Karpas-422 (cell line): ENCODE results near the gene BYSL. TPM values are rescaled to one million over a fixed set of nuclear protein-coding genes. Genes with fewer than 3 reads are reported as not detected.

ENCODE experiments used
- DNase-seq: peaks from one replicate; pipeline ENCODE4 v3.0.0-alpha.2; 2015
- H2AFZ ChIP-seq: fragments of 200-600 bp; sonication (generic); 2 replicates; pipeline ENCODE4 v1.6.1; 2014; ENCODE audit warnings: antibody characterized with exemption, low read length, mixed read lengths
- H3K27ac ChIP-seq: fragments of 200-600 bp; sonication (generic); 2 replicates; pipeline ENCODE4 v1.5.1; 2014; ENCODE audit warnings: mild to moderate bottlenecking, low read length, moderate library complexity
- H3K27me3 ChIP-seq: fragments of 200-600 bp; sonication (generic); 2 replicates; pipeline ENCODE4 v1.6.1; 2014; ENCODE audit warnings: low read length, mixed read lengths
- H3K36me3 ChIP-seq: fragments of 200-600 bp; sonication (generic); 2 replicates; pipeline ENCODE4 v1.6.1; 2014; ENCODE audit warnings: low read length, mixed read lengths; ENCODE audit not compliant: insufficient read depth
- H3K4me1 ChIP-seq: fragments of 200-600 bp; sonication (generic); 2 replicates; pipeline ENCODE4 v1.6.1; 2014; ENCODE audit warnings: mild to moderate bottlenecking, low read length, mixed read lengths
- H3K4me2 ChIP-seq: fragments of 200-600 bp; sonication (generic); 2 replicates; pipeline ENCODE4 v1.6.1; 2014; ENCODE audit warnings: low read length, low read depth, mild to moderate bottlenecking; ENCODE audit not compliant: poor library complexity, severe bottlenecking
- H3K4me3 ChIP-seq: fragments of 200-600 bp; sonication (generic); 2 replicates; pipeline ENCODE4 v1.5.1; 2014; ENCODE audit warnings: mild to moderate bottlenecking, antibody characterized with exemption, low read length, mixed read lengths
- H3K79me2 ChIP-seq: fragments of 200-600 bp; sonication (generic); 2 replicates; pipeline ENCODE4 v1.6.1; 2014; ENCODE audit warnings: mild to moderate bottlenecking, low read length, mixed read lengths
- H3K9ac ChIP-seq: fragments of 200-600 bp; sonication (generic); 2 replicates; pipeline ENCODE4 v1.6.0; 2014; ENCODE audit warnings: low read length
- H3K9me2 ChIP-seq: fragments of 200-600 bp; sonication (generic), shearing (Covaris generic); replicated peaks from 2 replicates; pipeline ENCODE4 v1.6.0; 2014; ENCODE audit warnings: mild to moderate bottlenecking, low read length, moderate library complexity; ENCODE audit not compliant: insufficient read depth
- H3K9me3 ChIP-seq: fragments of 300-700, 200-600 bp; sonication (generic); 2 replicates; pipeline ENCODE4 v1.6.1; 2014; ENCODE audit warnings: low read length, mixed read lengths
- H4K20me1 ChIP-seq: fragments of 200-600 bp; sonication (generic); 2 replicates; pipeline ENCODE4 v1.6.1; 2014; ENCODE audit warnings: mild to moderate bottlenecking, antibody characterized with exemption, low read length, low read depth; ENCODE audit not compliant: insufficient read depth
- total RNA-seq: library from RNA; depleted of rRNA; stranded (reverse); fragments of >200 nt; shearing (Covaris generic); gene quantifications from 2 replicates; pipeline ENCODE4 v1.2.3, GENCODE V29; 2014; ENCODE audit warnings: low replicate concordance

The BYSL gene
- total RNA-seq, 1 experiment from 2014 or later, result 17.9 TPM

DNA sequence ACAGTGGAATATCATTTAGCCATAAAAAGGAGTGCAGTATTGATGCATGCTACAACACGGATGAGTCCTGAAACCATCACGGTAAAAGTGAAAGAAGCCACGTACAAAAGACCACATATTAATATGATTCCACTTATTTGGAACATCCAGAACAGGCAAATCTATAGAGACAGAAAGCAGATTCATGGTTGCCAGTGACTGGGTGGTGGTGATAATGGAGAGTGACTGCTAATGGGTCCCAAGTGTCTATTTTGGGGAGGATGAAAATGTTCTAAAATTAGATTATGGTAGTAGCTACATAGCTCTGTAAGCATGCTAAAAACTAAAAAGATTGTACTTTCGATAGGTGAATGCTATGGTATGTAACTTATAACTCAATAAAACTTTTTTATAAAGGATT, 38.7 kb downstream of the BYSL start:
- Histone ChIP-seq H3K4me2 (no peak overlapping the region), H3K9me2 (no peaks in the 10 kb centered on the region), H3K4me3 (no peak overlapping the region), H3K4me1 (no peaks in the 10 kb centered on the region), H2AFZ (no peak overlapping the region), H3K9me3 (no peaks in the 10 kb centered on the region), H3K9ac (no peak overlapping the region), H3K36me3 (no peaks in the 10 kb centered on the region), H3K79me2 (no peaks in the 10 kb centered on the region), H3K27ac (no peak overlapping the region), H3K27me3 (no peaks in the 10 kb centered on the region), H4K20me1 (no peaks in the 10 kb centered on the region)
- DNase-seq, result no peak

DNA sequence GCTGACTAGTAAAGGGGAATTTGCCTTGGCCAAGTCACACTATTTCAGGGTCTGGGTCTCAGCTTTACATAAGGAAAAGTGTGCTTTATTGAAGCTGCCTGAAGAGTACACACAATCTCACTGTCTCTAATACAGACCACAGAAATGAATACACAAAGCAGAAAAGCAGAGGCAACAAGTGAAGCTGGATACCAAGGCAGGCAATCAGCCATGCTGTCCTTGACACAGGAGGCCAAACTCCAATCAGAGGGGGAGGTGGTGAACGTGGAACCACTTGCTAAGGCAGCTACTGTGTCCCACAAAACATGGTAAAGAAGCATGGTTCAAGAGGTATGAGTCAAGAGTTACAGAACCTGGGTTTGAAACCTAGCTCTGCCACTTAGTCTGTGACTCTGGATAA, 42.1 kb downstream of the BYSL start:
- H3K27ac ChIP-seq, result no peak overlapping the region
- H3K4me3 ChIP-seq, result no peak overlapping the region
- DNase-seq, result no peak
- H3K36me3 ChIP-seq, result no peaks in the 10 kb centered on the region
- no peaks in the 10 kb centered on the region for H3K9me2 ChIP-seq
- H3K79me2 ChIP-seq, result no peaks in the 10 kb centered on the region
- no peaks in the 10 kb centered on the region for H3K4me1 ChIP-seq
- H3K9me3 ChIP-seq, result no peaks in the 10 kb centered on the region
- no peak overlapping the region for H2AFZ ChIP-seq
- H3K4me2 ChIP-seq, result no peak overlapping the region
- no peaks in the 10 kb centered on the region for H3K27me3 ChIP-seq
- H3K9ac ChIP-seq, result no peak overlapping the region
- no peaks in the 10 kb centered on the region for H4K20me1 ChIP-seq

DNA sequence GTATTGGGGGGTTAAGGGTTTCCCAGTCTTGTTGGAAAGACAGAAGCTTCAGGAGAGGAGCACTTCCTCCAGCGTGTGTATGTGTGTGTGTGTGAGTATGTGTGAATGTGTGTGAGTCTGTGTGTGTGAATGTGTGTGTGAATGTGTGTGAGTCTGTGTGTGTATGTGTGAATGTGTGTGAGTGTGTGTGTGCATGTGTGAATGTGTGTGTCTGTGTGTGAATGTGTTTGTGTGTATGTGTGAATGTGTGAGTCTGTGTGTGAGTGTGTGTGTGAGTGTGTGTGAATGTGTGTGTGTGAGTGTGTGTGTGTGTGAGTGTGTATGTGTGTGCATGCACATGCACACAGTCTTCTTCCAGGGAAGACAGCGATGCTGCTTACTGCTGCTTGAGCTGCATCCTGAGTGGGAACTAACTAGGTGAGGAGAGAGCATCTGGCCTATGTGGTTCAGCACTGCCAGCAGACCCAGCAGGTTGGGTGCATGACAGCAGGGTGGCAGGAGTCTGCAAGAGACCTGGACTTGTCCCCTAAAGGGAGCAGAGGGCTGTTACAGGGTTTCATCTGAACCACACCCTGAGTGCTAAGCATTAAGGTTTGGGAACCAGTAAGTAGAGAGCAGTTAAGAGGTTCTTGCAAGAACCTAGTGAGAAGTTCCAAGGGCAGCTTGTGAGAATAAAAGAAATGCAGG, 43.0 kb downstream of the BYSL start:
- DNase-seq, result no peak
- Histone ChIP-seq H3K36me3 (no peaks in the 10 kb centered on the region), H3K9me2 (no peaks in the 10 kb centered on the region), H3K4me1 (no peaks in the 10 kb centered on the region), H3K27me3 (no peaks in the 10 kb centered on the region), H4K20me1 (no peaks in the 10 kb centered on the region), H3K79me2 (no peaks in the 10 kb centered on the region), H3K4me2 (no peak overlapping the region), H2AFZ (no peak overlapping the region), H3K9ac (no peak overlapping the region), H3K9me3 (no peaks in the 10 kb centered on the region), H3K27ac (no peak overlapping the region), H3K4me3 (no peak overlapping the region)

DNA sequence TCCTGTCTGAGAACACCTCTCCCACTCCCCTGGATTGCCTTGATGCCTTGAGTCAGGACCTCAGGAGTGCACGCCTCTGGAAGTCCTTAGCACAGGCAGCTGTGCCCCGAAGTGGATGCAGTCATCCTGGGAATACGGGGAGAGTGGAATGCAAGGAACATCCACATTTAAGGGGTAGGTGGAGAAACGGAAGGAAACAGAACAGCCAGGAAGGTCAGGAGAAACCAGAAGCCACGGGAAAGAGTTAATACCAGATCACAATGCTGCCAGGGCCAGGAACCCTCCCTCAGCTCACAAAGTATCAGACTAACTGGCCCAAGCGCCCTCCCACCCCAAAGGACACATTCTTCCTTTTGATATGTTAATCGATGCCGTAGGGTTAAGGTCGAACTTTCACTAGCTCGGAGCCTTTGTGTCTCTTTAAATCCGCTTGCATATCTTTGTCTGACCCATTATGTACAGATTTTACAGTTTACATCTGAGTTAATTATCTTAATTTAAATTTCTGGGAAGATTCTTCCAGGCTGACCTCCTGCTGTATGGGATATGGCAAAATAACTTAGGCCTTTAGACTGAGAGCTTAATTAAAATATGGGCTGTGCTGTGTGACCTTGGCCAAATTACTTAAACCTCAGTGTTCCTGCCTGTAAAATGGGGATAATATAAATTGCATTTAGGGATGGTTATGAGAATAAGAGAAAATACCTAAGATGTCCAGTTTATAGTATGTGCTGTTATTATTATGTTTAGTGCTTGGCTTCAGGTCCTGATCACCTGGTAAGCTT, 44.3 kb downstream of the BYSL start:
- no peaks in the 10 kb centered on the region for H3K9me2 ChIP-seq
- H3K4me1 ChIP-seq, result no peaks in the 10 kb centered on the region
- H3K27ac ChIP-seq, result no peak overlapping the region
- H3K9ac ChIP-seq, result no peak overlapping the region
- no peak overlapping the region for H3K4me3 ChIP-seq
- H4K20me1 ChIP-seq, result no peaks in the 10 kb centered on the region
- H3K4me2 ChIP-seq, result no peak overlapping the region
- H3K79me2 ChIP-seq, result no peaks in the 10 kb centered on the region
- H3K36me3 ChIP-seq, result no peaks in the 10 kb centered on the region
- H3K9me3 ChIP-seq, result no peaks in the 10 kb centered on the region
- H2AFZ ChIP-seq, result no peak overlapping the region
- no peaks in the 10 kb centered on the region for H3K27me3 ChIP-seq
- DNase-seq, result no peak

DNA sequence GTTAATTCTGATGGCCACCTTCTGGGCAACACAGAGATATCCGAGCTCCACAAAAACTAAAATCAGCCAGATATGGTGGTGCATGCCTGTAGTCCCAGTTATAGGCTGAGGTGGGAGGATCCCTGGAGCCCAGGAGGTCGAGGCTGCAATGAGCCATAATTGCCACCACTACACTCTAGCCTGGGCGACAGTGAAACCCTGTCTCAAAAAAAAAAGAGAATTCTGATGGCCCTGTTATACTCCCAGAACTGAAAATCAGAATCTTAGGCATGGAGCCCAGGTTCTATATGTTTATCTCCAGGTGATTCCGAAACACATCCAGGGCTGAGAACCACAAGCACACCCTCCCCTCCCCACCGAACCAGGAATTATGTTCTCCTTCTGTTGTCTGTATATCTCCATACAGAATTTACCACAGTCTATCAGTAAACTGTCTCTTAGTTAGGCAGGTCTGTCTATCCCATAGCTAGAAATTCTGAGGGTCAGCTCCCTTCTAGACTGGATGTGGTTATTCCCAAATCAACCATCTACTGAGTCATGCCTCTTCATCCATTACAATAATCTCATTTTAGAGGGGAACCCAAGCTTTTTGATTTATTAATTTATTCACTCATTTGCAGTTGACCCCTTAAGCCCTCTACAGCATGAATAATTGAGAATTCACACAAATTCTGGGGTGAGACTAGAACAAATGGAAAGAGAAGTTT, 45.1 kb downstream of the BYSL start:
- Histone ChIP-seq H3K4me2 (no peak overlapping the region), H3K79me2 (no peaks in the 10 kb centered on the region), H3K9me2 (no peaks in the 10 kb centered on the region), H3K4me1 (no peaks in the 10 kb centered on the region), H3K9me3 (no peaks in the 10 kb centered on the region), H3K27ac (no peak overlapping the region), H3K9ac (no peak overlapping the region), H2AFZ (no peak overlapping the region), H3K27me3 (no peaks in the 10 kb centered on the region), H4K20me1 (no peaks in the 10 kb centered on the region), H3K36me3 (no peaks in the 10 kb centered on the region), H3K4me3 (no peak overlapping the region)
- DNase-seq, result no peak

DNA sequence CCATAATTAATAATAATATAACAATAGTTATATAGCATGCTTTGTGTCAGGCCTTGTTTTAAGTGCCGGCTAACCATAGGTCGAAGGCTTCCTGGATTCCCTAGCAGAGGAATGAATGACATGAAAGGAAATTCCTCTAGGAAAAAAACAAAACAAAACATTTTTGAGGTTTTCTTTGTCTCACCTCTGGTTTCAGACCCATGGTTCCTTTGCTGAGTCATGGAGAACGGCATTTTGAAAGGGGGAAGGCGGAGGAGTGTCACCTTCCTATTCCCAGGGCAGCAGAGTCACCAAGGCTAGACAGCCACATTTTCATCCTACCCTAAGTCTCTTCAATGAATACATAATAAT, 45.6 kb downstream of the BYSL start:
- Histone ChIP-seq H3K9ac (no peak overlapping the region), H3K4me3 (no peak overlapping the region), H2AFZ (no peak overlapping the region), H3K27ac (no peak overlapping the region), H3K4me2 (no peak overlapping the region), H3K27me3 (no peaks in the 10 kb centered on the region), H3K4me1 (no peaks in the 10 kb centered on the region), H3K36me3 (no peaks in the 10 kb centered on the region), H3K9me3 (no peaks in the 10 kb centered on the region), H4K20me1 (no peaks in the 10 kb centered on the region), H3K9me2 (no peaks in the 10 kb centered on the region), H3K79me2 (no peaks in the 10 kb centered on the region)
- no peak for DNase-seq

DNA sequence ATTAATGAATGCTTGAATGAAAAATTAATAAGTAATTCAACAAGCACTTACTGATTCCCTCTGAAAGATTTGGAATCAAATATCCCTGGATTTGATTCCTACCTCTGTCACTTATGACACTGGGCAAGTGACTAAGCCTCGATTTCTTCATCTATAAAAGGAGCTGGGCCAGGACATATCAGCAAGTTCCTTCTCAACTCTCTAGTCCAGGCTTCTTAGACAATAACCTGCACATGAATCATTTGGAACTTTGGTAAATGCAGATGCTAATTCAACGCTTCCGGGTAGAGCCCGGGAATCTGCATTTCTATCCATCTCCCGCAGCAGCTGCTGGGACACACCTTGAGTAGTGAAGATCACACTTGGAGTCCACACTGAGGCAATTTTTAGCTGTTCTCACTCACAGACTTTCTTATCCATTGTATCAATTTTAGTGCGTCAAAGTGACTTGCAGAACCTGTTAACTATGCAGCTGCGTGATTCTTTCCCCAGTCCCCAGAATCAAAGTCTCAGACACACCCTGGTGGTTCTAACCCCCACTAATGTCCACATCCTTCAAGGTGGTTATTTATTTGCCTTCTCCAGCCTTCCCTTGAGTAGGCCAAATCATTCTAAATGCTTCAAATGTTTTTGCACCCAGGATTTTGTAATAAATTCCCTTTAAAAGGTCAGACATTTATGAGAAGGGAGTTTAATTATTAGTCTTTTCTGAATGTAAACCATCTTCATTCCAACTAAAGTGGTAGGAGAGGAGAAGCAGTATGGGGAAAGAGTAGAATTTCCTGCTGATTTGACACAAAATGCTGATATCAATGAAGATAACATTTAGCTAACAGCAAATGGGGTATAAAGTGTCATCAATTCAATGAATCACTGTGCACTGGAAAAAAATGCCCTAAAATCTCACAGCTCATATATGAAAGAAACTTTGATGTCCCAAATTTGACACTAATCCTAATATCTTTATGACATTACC, 46.3 kb downstream of the BYSL start:
- Histone ChIP-seq H3K9me2 (no peaks in the 10 kb centered on the region), H3K9ac (no peak overlapping the region), H3K4me2 (no peak overlapping the region), H3K36me3 (no peaks in the 10 kb centered on the region), H3K9me3 (no peaks in the 10 kb centered on the region), H3K79me2 (no peaks in the 10 kb centered on the region), H3K27me3 (no peaks in the 10 kb centered on the region), H3K4me3 (no peak overlapping the region), H3K27ac (no peak overlapping the region), H3K4me1 (no peaks in the 10 kb centered on the region), H2AFZ (no peak overlapping the region), H4K20me1 (no peaks in the 10 kb centered on the region)
- DNase-seq, result no peak
